HEK293 (cell line): ENCODE measurements around the gene BSDC1.

ENCODE experiments used
- ZNF555 ChIP-seq: fragments of 450-650 bp; formaldehyde crosslinking; conservative IDR thresholded peaks from 2 replicates; pipeline ENCODE4 v1.5.1; 2017; ENCODE audit warnings: missing biosample characterization, mild to moderate bottlenecking, missing genetic modification characterization, inconsistent platforms
- ZNF768 ChIP-seq: fragments of 450-650 bp; formaldehyde crosslinking; IDR thresholded peaks from 2 replicates; pipeline ENCODE4 v1.5.1; 2018; ENCODE audit warnings: missing biosample characterization, mild to moderate bottlenecking, missing genetic modification characterization
- TF ChIP-seq, protein P1 (sequence below): fragments of 450-650 bp; formaldehyde crosslinking; IDR thresholded peaks from 2 replicates; pipeline ENCODE4 v1.5.1; 2016; ENCODE audit warnings: missing biosample characterization, missing genetic modification characterization

The BSDC1 gene

DNA sequence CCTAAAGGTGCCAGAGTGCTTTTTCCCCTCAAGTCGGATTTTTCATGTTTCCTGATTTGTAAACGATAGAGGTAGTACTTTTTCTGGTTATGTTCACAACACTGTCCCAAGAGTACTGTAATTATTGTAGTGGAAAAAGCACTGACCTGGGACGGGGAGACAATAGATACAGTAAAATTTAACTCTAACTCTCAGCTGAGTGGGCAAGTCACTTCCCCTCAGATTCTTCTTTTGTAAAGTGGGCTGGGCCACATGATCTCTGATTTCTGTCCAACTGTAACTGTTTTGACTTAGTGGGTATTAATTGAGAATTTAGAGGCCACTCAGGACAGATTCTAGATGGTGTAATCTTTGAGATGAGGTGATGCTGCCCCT lies 77.4 kb downstream of the BSDC1 start (continued):
- TF ChIP-seq, protein P1, sequence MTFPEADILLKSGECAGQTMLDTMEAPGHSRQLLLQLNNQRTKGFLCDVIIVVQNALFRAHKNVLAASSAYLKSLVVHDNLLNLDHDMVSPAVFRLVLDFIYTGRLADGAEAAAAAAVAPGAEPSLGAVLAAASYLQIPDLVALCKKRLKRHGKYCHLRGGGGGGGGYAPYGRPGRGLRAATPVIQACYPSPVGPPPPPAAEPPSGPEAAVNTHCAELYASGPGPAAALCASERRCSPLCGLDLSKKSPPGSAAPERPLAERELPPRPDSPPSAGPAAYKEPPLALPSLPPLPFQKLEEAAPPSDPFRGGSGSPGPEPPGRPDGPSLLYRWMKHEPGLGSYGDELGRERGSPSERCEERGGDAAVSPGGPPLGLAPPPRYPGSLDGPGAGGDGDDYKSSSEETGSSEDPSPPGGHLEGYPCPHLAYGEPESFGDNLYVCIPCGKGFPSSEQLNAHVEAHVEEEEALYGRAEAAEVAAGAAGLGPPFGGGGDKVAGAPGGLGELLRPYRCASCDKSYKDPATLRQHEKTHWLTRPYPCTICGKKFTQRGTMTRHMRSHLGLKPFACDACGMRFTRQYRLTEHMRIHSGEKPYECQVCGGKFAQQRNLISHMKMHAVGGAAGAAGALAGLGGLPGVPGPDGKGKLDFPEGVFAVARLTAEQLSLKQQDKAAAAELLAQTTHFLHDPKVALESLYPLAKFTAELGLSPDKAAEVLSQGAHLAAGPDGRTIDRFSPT, result no peak
- TF ChIP-seq ZNF555 (tag by site-specific recombination) (no peak), ZNF768 (tag by site-specific recombination) (no peak)
